Ovary (tissue), 9 donors: Measurements from ENCODE around the gene LAMTOR1. TPM values are rescaled to one million over a fixed set of nuclear protein-coding genes. Genes with fewer than 3 reads are reported as not detected.
A peak's percentile ranks its signal among the peaks of the same experiment; 100 is the strongest.

Experiments used
- DNase-seq, 5 donors: peaks; one replicate each; pipeline ENCODE4 v3.0.0-alpha.2; 2019 to 2020
- H3K27ac ChIP-seq, 2 donors: fragments of 200-600 bp; one replicate each; pipeline versions ENCODE4 v1.5.1 to v1.8.0; 2019 to 2022
- H3K27me3 ChIP-seq: fragments of 200-600 bp; one replicate; pipeline ENCODE4 v1.8.0; 2022
- H3K36me3 ChIP-seq: fragments of 200-600 bp; sonication (generic); one replicate; pipeline ENCODE4 v1.5.1; 2019
- H3K4me1 ChIP-seq: one replicate; pipeline ENCODE4 v1.8.1; 2013; ENCODE audit warnings: mild to moderate bottlenecking, moderate library complexity; ENCODE audit not compliant: insufficient read depth
- H3K4me3 ChIP-seq: fragments of 200-600 bp; sonication (generic); one replicate; pipeline ENCODE4 v1.5.1; 2017
- H3K9me3 ChIP-seq, 2 donors: fragments of 200-600 bp in 1 of 2; sonication (generic) in 1 of 2; one replicate each; pipeline versions ENCODE4 v1.5.1 to v1.8.1; 2013 to 2019; ENCODE audit warnings: mild to moderate bottlenecking in 1 of 2, moderate library complexity in 1 of 2
- CTCF ChIP-seq, 3 donors: fragments of 450-650 bp in 2 of 3; fragments of 200-600 bp in 1 of 3; IDR thresholded peaks; one replicate each; pipeline versions ENCODE4 v1.5.1 to v1.8.0; 2016 to 2022; ENCODE audit warnings: antibody characterized with exemption in 3 of 3, mild to moderate bottlenecking in 1 of 3
- EP300 ChIP-seq: sonication (generic); formaldehyde crosslinking; IDR thresholded peaks from one replicate; pipeline ENCODE4 v1.6.1; 2017; ENCODE audit warnings: antibody characterized with exemption
- POLR2A ChIP-seq: fragments of 450-650 bp; IDR thresholded peaks from one replicate; pipeline ENCODE4 v1.6.1; 2017; ENCODE audit warnings: antibody characterized with exemption, mild to moderate bottlenecking, moderate library complexity
- WGBS, 3 donors: extraction: QIAGEN DNeasy Blood & Tissue Kit in 1 of 3; methylation state at CpG; one replicate each; pipeline versions ENCODE4 v1.1.5 to v1.1.7; 2013 to 2017; 5-methylcytosine and 5-hydroxymethylcytosine counted together
- intact Hi-C, 4 donors: fragments of 100-400 bp; cut with DNase I; formaldehyde crosslinking; loops; one replicate each; pipeline versions ENCODE4 v1.11.0 to v1.15.1; 2022 to 2023
- polyA plus RNA-seq, 2 donors: library from polyadenylated mRNA; stranded (reverse); fragments of 200-250 nt in 1 of 2; fragments of 350-450 nt in 1 of 2; fragmentation: Illumina TruSeq in 1 of 2; extraction: RNeasy Lipid Tissue Mini Kit (QIAGEN cat#74804) in 1 of 2; gene quantifications; one replicate each; pipeline ENCODE4 v1.2.3, GENCODE V29; 2013 to 2014
- total RNA-seq, 7 donors: library from RNA; depleted of rRNA in 2 of 7; stranded (reverse); fragments of >200 nt in 2 of 7; fragmentation: NEBNext Ultra II Directional in 3 of 7; extraction: Animal tissue kit (Norgen Biotek cat#: 25700) in 3 of 7; gene quantifications; one replicate each; pipeline versions ENCODE4 v1.1.0 to v1.2.4, GENCODE V29; 2016 to 2023
- donor health status: DM: no; HTN: no; CAD: no; lungs with moderate emphysema.
- donor health status: DM: no; HTN: no; CAD: no.
- donor health status: Bipolar disorder and iron deficiency.
- donor health status: DM: yes; HTN: yes; CAD: no.
- donor health status: DM: no; HTN: no; CAD: no.
- donor health status: DM: yes; HTN: yes; CAD: no.

The LAMTOR1 gene
- total and polyA plus RNA-seq, 9 donors = 64.0 to 118 (median 75.1) TPM

GRCh38 chr11:72100462-72100861, 2.6 kb downstream of the LAMTOR1 start:
- no peak overlapping the region for H3K4me3 ChIP-seq
- H3K27me3 ChIP-seq = no peaks in the 10 kb centered on the region
- DNase-seq = no peak
- no peak overlapping the region for H3K27ac ChIP-seq
- intact Hi-C loops = no loop called here
- peaks cover 4% of the 10 kb centered on the region for H3K4me1 ChIP-seq
- no peaks in the 10 kb centered on the region for H3K9me3 ChIP-seq
- WGBS, 3 donors = 87 to 100% (median 100%) methylated on average over 1 of the region's 1 CpG
- no peak for TF ChIP-seq POLR2A
- no peak for TF ChIP-seq CTCF (IDR thresholded peaks at IDR 0.05)
- no peak for TF ChIP-seq EP300
- H3K36me3 ChIP-seq = no peaks in the 10 kb centered on the region

- no peaks in the 10 kb centered on the region for H3K9me3 ChIP-seq
- whole genome bisulfite sequencing, 3 donors = 81 to 84% (median 82%) methylated on average over 3 of the region's 3 CpGs
- intact Hi-C loops = no loop called here
- H3K27me3 ChIP-seq = no peaks in the 10 kb centered on the region
- peaks cover 4% of the 10 kb centered on the region for H3K4me1 ChIP-seq
- no peak overlapping the region for H3K27ac ChIP-seq
- H3K4me3 ChIP-seq = no peak overlapping the region
- TF ChIP-seq POLR2A = no peak
- no peak for TF ChIP-seq CTCF (IDR thresholded peaks at IDR 0.05)
- no peak for TF ChIP-seq EP300
- H3K36me3 ChIP-seq = no peaks in the 10 kb centered on the region
- no peak for DNase-seq
Measured at GRCh38 chr11:72100009-72100408, 3.1 kb downstream of the LAMTOR1 start.

- Histone ChIP-seq H3K36me3 (no peaks in the 10 kb centered on the region), H3K4me1 (peaks cover 4% of the 10 kb centered on the region), H3K27me3 (no peaks in the 10 kb centered on the region), H3K27ac (no peak overlapping the region), H3K4me3 (no peak overlapping the region), H3K9me3 (no peaks in the 10 kb centered on the region)
- 88 to 91% (median 90%) methylated on average over 3 of the region's 3 CpGs for WGBS, 3 donors
- intact Hi-C loops = no loop called here
- TF ChIP-seq POLR2A (no peak), CTCF (IDR thresholded peaks at IDR 0.05) (no peak), EP300 (no peak)
- DNase-seq = no peak
Measured at GRCh38 chr11:72098741-72099140, 4.4 kb downstream of the LAMTOR1 start.

- WGBS, 3 donors = 36 to 47% (median 44%) methylated on average over 4 of the region's 4 CpGs
- H3K9me3 ChIP-seq = no peaks in the 10 kb centered on the region
- H3K4me1 ChIP-seq = no peaks in the 10 kb centered on the region
- no peaks in the 10 kb centered on the region for H3K36me3 ChIP-seq
- H3K27me3 ChIP-seq = no peaks in the 10 kb centered on the region
- peak; percentile 64 to 76 (median 70) for DNase-seq
- TF ChIP-seq POLR2A (no peak), CTCF (IDR thresholded peaks at IDR 0.05) (peak; percentile 57 to 86 (median 72))
- no peak overlapping the region for H3K4me3 ChIP-seq
- intact Hi-C loops = loop anchor here in 2 of 4 donors (2.0 to 5.0 kb wide), 2 partner anchors 66 to 69 kb away; no protein-coding TSS in a partner anchor
- H3K27ac ChIP-seq = no peak overlapping the region
Measured at GRCh38 chr11:72091292-72091691, 11.8 kb downstream of the LAMTOR1 start.
